Bronchial epithelial cell (primary cell): ENCODE measurements around the gene PAQR4. TPM values are rescaled to one million over a fixed set of nuclear protein-coding genes. Genes with fewer than 3 reads are reported as not detected.

Experiments used
- DNase-seq: peaks from one replicate; pipeline ENCODE4 v3.0.0-alpha.2; 2010; ENCODE audit warnings: low read depth
- FAIRE-seq: peaks from 2 replicates; lab custom pipeline; 2011; peaks lifted over from hg19 to GRCh38; lab: Jason Lieb, UNC
- H3K27me3 ChIP-seq: 2 replicates; pipeline ENCODE4 v1.5.1; 2011; ENCODE audit warnings: low read length; ENCODE audit not compliant: control insufficient read depth, insufficient read depth
- H3K36me3 ChIP-seq: 2 replicates; pipeline ENCODE4 v1.5.1; 2011; ENCODE audit warnings: low read length; ENCODE audit not compliant: control insufficient read depth, insufficient read depth
- H3K4me3 ChIP-seq: 2 replicates; pipeline ENCODE4 v1.5.1; 2011; ENCODE audit warnings: mild to moderate bottlenecking, low read depth, low read length, control low read depth
- total RNA-seq: library from RNA; depleted of rRNA; stranded (reverse); fragments of >200 nt; gene quantifications from 2 replicates; pipeline ENCODE4 v1.2.1, GENCODE V29; 2014
- TF ChIP-seq, protein P1 (sequence below): IDR thresholded peaks from 2 replicates; pipeline ENCODE4 v1.5.1; 2011; ENCODE audit warnings: mild to moderate bottlenecking, moderate library complexity, low read length, control low read depth, inconsistent platforms; ENCODE audit not compliant: insufficient read depth, severe bottlenecking

Gene PAQR4
- total RNA-seq, 1 donor from 2014 or later = 5.3 TPM

DNA sequence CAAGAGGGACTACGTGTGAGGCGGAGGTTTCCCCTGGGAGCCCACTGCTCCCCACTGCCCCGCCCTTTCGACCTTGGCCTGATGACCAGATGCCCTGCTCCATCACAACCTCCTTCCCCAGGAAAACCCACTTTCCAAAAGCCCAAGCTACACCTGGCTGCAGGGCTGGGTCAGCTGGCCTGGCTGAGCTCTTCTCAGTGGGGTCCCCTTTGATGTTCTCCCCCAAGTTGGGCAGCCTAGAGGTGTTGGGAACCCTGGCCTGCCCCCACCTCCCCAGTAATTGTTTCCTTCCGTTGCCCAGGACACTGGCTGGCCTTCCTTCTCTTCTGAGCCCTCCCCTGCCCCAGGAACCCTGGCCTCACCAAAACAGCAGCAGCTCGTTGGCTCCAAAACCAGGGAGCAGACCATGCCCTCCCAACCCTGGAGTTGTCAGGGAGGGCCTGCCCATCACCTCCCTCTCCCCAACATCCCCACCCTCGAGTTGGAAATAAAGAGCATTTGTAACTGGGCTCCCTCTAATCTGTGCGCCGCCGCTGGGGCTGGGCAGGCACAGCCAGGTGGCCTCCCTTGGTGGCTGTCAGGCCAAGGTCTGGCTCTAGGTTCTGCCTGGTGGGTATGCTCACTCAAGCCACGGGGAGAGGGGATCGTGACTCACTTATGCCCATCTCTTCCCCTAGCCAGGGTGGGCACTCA, 45.0 kb downstream of the PAQR4 start:
- H3K4me3 ChIP-seq = no peak overlapping the region
- FAIRE-seq (no peak), DNase-seq (no peak)
- H3K36me3 ChIP-seq = no peaks in the 10 kb centered on the region
- H3K27me3 ChIP-seq = peaks cover 5% of the 10 kb centered on the region
- TF ChIP-seq, protein P1, sequence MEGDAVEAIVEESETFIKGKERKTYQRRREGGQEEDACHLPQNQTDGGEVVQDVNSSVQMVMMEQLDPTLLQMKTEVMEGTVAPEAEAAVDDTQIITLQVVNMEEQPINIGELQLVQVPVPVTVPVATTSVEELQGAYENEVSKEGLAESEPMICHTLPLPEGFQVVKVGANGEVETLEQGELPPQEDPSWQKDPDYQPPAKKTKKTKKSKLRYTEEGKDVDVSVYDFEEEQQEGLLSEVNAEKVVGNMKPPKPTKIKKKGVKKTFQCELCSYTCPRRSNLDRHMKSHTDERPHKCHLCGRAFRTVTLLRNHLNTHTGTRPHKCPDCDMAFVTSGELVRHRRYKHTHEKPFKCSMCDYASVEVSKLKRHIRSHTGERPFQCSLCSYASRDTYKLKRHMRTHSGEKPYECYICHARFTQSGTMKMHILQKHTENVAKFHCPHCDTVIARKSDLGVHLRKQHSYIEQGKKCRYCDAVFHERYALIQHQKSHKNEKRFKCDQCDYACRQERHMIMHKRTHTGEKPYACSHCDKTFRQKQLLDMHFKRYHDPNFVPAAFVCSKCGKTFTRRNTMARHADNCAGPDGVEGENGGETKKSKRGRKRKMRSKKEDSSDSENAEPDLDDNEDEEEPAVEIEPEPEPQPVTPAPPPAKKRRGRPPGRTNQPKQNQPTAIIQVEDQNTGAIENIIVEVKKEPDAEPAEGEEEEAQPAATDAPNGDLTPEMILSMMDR = no peak

DNA sequence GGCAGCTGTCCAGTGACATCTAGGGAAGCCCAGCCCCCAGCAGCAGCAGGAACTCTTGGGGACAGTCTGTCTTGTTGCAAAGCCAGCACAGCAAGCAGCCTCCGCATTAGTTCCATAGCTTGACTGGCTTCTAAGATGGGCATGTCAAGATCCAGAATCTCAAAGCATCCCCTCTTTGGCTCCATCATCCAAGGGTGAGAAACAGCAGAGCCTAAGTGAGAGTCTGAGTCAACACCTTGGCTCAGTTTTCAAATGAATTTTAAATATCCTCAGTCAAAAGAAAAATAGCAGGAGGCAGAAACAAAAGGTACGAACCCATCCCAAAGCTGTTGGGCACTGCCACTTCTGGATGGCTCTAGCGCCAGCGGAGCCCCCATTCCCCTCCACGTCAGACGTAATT, 45.8 kb downstream of the PAQR4 start:
- no peak for DNase-seq
- H3K27me3 ChIP-seq = peaks cover 5% of the 10 kb centered on the region

DNA sequence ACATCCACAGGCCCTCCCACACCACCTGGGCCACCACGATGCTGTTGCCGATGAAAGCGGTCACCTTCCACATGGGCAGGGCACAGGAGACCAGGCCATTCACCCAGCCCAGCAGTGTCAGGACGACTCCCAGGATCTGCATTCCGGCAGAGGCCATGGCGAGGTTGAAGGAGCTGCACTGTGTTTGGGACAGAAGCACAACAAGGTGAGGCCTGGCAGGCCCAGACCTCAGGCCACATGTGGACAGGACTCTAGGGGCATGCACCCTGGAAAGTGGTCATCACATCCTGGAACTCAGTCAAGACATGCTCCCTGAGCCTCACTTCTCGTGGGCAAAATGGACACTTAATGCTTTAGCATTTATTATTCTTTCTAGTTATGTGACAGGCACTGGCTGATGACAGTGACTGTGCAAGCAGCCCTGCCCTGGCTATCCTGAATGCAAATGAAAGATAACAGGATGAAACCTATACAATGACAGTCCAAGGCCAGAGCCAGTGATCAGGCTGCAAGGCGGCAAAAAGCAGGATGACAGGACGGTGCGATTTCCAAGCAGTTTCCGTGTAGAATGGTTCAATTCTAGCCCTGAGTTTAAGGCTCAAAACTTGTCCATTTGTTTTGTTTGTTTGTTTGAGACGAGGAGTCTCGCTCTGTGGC, 46.8 kb downstream of the PAQR4 start:
- TF ChIP-seq, protein P1 = no peak
- Histone ChIP-seq H3K4me3 (no peak overlapping the region), H3K36me3 (no peaks in the 10 kb centered on the region), H3K27me3 (peaks cover 5% of the 10 kb centered on the region)
- no peak for DNase-seq
- no peak for FAIRE-seq

More for the DNA sequence above, 45.8 kb downstream of the PAQR4 start:
- Histone ChIP-seq H3K4me3 (no peak overlapping the region), H3K36me3 (no peaks in the 10 kb centered on the region)
- TF ChIP-seq, protein P1 = no peak
- peak; percentile 89 for FAIRE-seq

DNA sequence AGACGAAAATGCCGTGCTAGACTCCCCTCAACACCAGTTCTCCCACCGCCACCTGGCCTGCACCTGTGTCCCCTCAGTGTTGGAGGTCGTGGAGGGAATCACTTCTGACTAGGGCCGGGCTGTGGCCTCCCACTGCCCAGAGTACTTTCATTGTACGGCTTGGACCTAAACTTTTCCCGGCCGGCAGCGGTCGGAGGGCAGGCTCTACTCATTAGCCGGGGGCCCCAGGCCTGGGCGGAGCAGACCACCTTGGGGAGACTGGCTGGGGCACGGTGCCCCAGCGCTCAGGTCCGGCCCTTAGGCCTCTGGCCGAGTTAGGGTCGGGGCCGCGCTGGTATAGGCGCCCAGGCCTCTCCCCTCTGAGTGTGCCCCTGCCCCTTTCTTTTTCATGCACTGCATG, 48.2 kb downstream of the PAQR4 start:
- TF ChIP-seq, protein P1 = no peak
- FAIRE-seq (no peak), DNase-seq (no peak)
- peaks cover 8% of the 10 kb centered on the region for H3K36me3 ChIP-seq
- no peak overlapping the region for H3K4me3 ChIP-seq
- H3K27me3 ChIP-seq = peaks cover 2% of the 10 kb centered on the region

DNA sequence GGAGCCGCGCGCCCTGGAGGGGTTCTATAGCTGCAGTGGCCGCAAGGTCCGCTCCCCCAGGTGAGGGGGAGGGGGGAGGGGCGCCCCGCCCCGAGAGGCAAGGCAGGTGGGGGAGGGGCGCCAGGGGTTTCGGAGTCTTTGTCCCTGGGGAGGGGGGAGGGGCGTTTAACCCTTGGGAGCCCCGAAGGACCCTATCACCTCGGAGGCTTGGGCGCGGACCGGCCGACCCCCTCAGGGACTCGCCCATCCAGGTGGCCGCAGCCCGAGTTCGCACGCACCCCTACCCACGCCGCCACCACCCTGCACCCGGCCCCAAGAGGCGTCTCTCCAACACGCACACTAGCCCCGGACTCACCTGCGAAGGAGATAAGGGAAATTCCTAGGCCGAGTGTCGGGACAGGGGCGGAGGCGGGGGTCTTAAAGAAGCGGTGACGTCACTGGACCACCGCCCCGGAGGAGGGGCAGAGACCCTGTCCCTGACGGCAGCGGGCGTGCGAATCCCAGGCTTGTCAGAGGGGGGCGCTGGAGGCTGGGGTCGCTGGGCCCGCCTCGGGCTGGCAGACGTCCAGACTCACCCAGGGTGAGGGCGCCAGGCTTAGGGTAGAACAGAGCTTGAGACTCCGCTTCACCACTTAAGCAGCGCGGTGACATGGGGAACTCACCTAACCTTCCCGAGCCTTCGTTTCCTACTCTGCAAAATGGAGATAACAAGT, 48.8 kb downstream of the PAQR4 start, which contains the start of gene CLDN6:
Gene CLDN6 (minus strand): TSS at position 390 of the 713 bp plus-strand sequence. CDS start 2,162 bp downstream, outside the sequence.
- no peak within 1 kb of the TSS for H3K4me3 ChIP-seq
- H3K27me3 ChIP-seq = peaks cover 2% of the 10 kb centered on the region
- H3K36me3 ChIP-seq = peaks cover 10% of the 10 kb centered on the region
- TF ChIP-seq, protein P1 = peak; percentile 23
- no peak for DNase-seq
- FAIRE-seq = no peak
